HUES48 (cell line): ENCODE data around the gene TNFRSF18.
"Not testable (repeated sequence)": the region's sequence is repeated elsewhere in the genome, so short reads cannot be mapped to it uniquely, and the experiment has no call there.

Source experiments
- H3K27ac ChIP-seq: one replicate; pipeline ENCODE4 v1.7.0; 2013; ENCODE audit warnings: low read depth, low read length, inconsistent platforms
- H3K27me3 ChIP-seq: 2 replicates; pipeline ENCODE4 v1.6.1; 2013; ENCODE audit warnings: mild to moderate bottlenecking, low read length; ENCODE audit not compliant: control insufficient read depth, insufficient read depth
- H3K36me3 ChIP-seq: 2 replicates; pipeline ENCODE4 v1.6.1; 2013; ENCODE audit warnings: low read length; ENCODE audit not compliant: control insufficient read depth, insufficient read depth
- H3K4me1 ChIP-seq: 2 replicates; pipeline ENCODE4 v1.6.1; 2013; ENCODE audit warnings: mild to moderate bottlenecking, low read length; ENCODE audit not compliant: control insufficient read depth, insufficient read depth
- H3K4me3 ChIP-seq: 2 replicates; pipeline ENCODE4 v1.5.1; 2013; ENCODE audit warnings: mild to moderate bottlenecking, low read depth, low read length
- H3K9ac ChIP-seq: 2 replicates; pipeline ENCODE4 v1.6.1; 2013; ENCODE audit warnings: mild to moderate bottlenecking, low read depth, low read length, moderate library complexity
- H3K9me3 ChIP-seq: 2 replicates; pipeline ENCODE4 v1.6.1; 2013; ENCODE audit warnings: low read length; ENCODE audit not compliant: control insufficient read depth, insufficient read depth

TNFRSF18 gene

DNA sequence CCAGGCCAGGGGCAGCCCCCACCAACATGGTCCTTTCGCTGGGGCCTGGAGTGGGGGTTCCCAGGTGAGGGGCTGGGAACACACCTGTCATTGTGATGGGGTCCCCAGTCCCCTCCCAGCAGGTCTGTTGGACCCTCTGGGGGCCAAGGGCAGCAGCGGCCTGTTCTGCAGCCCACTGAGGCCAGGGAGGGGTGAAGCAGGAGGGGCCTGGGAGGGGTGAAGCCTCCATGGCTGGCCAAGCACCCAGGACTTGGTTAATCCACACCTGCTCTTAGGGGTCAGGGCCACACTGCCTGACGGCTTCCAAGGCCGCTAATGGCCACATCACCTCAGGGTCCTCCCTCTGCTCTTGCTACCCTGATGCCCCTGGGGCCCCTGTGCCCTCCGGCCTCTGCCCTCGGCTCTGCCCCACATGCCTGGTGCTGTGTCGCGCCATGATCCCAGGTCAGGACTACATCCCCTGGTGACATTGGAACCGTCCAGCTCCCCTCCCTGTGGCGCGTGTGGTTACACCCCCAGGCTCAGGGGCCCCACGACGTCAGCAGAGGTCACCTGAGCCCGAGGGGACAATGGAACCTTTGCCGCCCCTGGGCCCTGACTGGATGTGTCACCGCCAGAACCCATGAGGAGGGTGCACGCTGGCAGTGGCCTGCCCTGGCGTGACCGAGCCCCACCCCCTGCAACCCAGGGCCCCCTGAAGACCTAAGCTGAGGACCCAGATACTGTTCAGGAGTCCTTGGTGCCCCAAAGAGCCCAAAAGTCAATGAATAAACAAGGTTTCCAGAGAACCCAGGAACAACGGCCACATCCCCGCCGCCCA lies 7.0 kb downstream of the TNFRSF18 start:
- Histone ChIP-seq H3K27me3 (peaks cover 2% of the 10 kb centered on the region; the same call in 1 of the 2 replicates), H3K27ac (no peak overlapping the region), H3K4me1 (no peaks in the 10 kb centered on the region), H3K9ac (no peak overlapping the region), H3K9me3 (no peaks in the 10 kb centered on the region; the same call in 1 of the 2 replicates), H3K4me3 (no peak overlapping the region), H3K36me3 (no peaks in the 10 kb centered on the region)

DNA sequence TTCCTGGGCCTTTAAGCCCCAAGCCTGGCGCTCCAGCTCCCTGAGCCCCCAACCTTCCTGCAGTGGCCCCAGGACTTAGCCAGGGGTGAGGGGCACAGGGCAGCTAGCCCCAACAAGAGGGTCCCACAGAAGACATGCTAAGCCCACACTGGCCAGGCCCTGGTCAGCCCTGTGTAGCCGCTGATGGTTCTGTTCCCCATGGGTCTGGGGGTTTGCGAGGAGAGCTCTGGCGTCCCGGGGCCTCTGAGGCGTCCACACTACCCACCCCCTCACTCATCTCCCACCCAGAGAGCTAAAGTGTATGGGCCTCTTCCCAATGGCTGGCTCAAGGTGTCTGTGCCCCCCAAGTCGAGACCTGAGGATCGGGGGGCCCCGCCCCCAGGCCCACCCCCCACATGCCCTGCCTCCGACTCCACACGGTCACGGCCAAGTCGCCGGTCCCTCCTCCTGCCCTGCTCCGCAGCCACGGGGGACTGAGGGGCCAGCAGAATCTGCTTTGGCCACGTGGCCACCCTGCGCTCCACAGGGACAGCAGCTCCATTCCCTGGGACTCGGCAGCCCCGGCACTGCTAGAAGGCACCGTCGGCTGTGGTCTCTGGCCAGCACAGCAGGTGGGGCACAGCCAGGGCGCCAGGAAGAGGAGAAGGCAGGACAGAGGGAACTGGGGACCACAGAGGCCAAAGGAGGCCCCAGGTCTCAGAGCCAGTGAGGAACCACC lies 7.8 kb downstream of the TNFRSF18 start:
- Histone ChIP-seq H3K9me3 (no peaks in the 10 kb centered on the region; the same call in 1 of the 2 replicates), H3K27ac (no peak overlapping the region), H3K4me3 (no peak overlapping the region), H3K9ac (no peak overlapping the region), H3K27me3 (peaks cover 2% of the 10 kb centered on the region; the same call in 1 of the 2 replicates), H3K4me1 (no peaks in the 10 kb centered on the region), H3K36me3 (no peaks in the 10 kb centered on the region)

DNA sequence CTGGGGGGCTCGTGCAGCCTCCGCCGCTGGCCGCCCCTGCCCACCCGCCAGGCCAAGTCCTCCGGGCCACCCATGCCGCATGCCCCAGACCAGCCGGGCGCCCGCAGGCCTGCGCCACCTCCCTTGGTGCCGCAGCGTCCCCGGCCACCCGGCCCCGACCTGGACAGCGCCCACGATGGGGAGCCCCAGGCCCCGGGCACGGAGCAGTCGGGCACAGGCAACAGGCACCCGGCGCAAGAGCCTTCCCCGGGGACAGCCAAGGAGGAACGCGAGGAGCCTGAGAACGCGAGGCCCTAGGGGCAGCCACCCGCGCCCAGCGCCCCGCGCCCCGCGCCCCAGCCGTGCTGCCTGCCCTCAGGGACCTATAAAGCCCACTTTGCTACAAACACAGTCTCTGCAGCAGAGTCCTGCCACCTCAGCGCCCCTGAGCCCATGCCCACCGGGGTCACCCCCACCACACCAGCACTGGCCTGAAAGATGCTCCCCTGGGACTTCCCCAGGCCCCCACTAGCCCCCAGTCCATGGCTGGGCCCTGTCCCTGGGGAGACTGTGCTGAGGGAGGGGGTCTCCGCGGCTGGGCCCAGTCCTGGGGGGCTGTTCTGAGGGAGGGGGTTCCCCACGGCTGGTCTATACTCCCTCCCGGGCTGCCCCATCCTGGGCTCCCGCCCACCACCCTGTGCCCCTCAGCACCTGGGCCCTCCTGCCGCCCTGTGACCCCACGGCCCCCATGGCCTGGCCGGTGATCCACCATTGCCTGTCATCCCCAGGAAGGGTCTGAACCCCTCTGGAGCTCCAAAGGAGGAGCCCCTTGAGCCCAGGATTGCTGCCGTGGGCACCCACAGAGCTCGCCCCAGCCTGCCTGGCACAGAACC lies 8.6 kb downstream of the TNFRSF18 start:
- Histone ChIP-seq H3K27ac (no peak overlapping the region), H3K9me3 (no peaks in the 10 kb centered on the region; the same call in 1 of the 2 replicates), H3K36me3 (no peaks in the 10 kb centered on the region), H3K27me3 (peaks cover 2% of the 10 kb centered on the region; the same call in 1 of the 2 replicates), H3K4me3 (no peak overlapping the region), H3K4me1 (no peaks in the 10 kb centered on the region), H3K9ac (no peak overlapping the region)

DNA sequence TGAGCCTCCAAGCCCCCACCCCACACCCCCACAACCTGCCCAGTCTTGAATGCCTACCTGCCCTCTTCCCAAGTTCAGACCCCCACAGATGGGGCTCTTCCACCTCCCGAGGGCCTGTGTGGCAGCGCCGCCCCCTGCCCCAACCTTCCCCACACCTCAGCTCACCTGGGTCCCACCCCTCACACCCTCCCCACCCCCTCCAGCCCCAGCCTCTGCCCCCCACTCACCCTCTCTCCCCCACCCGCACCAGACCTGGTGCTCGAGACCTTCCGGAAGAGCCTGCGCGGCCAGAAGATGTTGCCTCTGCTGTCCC lies 9.2 kb downstream of the TNFRSF18 start:
- no peak overlapping the region for H3K9ac ChIP-seq
- peaks cover 2% of the 10 kb centered on the region; the same call in 1 of the 2 replicates for H3K9me3 ChIP-seq
- no peaks in the 10 kb centered on the region for H3K4me1 ChIP-seq
- peaks cover 2% of the 10 kb centered on the region; the same call in 1 of the 2 replicates for H3K27me3 ChIP-seq
- H3K36me3 ChIP-seq, result no peaks in the 10 kb centered on the region
- no peak overlapping the region for H3K27ac ChIP-seq
- no peak overlapping the region for H3K4me3 ChIP-seq

DNA sequence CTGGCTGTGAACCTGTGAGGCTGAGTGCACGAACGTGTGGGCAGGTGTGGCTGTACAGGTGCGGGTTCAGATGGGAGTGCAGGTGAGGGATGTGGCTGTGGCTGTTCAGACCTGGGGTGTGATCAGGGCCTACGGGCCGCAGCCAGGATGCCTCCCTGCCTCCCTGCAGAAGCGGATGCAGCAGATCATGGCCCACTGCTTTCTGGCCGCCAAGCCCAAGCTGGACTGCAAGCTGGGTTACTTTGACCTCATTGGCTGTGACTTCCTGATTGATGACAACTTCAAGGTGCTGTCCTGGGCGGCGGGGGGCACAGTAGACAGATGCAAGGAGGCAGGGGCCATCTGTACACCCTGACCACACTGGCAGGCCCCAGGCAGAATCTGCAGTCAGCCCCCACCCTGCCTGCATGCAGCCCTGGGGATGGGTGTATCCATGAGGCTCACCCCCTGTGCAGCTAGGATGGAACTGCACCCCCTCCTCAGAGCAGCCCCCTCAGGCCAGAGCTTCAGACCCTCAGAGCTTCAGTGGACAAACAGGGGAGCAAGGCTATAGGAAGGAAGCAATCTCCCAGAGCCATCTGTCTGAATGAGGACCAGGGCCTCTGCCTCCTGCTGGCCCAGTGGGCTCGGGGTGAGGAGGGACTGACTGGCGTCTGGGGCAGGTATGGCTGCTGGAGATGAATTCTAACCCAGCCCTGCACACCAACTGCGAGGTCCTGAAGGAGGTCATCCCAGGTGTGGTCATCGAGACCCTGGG lies 9.8 kb downstream of the TNFRSF18 start:
- H3K4me3 ChIP-seq, result no peak overlapping the region
- no peaks in the 10 kb centered on the region for H3K4me1 ChIP-seq
- H3K27ac ChIP-seq, result no peak overlapping the region
- H3K9ac ChIP-seq, result no peak overlapping the region
- H3K27me3 ChIP-seq, result peaks cover 2% of the 10 kb centered on the region; the same call in 1 of the 2 replicates
- peaks cover 6% of the 10 kb centered on the region; the same call in 1 of the 2 replicates for H3K9me3 ChIP-seq
- no peaks in the 10 kb centered on the region for H3K36me3 ChIP-seq

DNA sequence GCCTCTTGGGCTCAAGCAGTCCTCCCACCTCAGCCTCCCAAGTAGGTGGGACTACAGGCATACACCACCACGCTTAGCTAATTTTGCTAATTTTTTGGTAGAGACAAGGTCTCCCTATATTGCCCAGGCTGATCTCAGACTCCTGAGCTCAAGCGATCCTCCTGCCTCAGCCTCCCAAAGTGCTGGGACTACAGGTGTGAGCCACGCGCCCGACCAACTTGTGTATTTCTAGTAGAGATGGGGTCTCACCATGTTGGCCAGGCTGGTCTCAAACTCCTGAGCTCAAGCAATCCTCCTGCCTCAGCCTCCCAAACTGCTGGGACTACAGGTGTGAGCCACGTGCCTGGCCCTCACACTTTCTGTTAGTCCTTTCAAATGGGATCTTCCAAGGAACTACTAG lies 10.7 kb downstream of the TNFRSF18 start:
- not testable (repeated sequence) for H3K4me3 ChIP-seq, H3K9me3 ChIP-seq, H3K27ac ChIP-seq, H3K9ac ChIP-seq, H3K27me3 ChIP-seq, H3K4me1 ChIP-seq, H3K36me3 ChIP-seq

DNA sequence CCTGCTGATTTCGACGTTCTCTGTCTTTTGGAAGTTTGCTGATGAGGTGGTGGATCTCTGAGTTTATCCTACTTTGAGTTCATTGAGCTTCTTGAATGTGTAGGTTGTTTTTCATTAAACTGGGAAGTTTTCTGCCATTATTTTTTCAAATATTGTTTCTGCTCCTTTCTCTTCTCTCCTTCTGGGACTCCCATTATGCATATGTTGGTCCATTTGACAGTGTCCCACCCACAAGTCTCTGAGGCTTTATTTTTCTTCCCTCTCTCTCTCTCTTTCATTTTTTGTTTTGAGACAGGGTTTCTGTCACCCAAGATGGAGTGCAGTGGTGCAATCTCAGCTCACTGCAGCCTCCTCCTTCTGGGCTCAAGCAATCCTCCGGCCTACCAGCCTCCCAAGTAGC lies 11.7 kb downstream of the TNFRSF18 start:
- Histone ChIP-seq H3K4me1 (no peaks in the 10 kb centered on the region), H3K9ac (no peak overlapping the region), H3K9me3 (peaks cover 7% of the 10 kb centered on the region; the same call in 1 of the 2 replicates), H3K4me3 (no peak overlapping the region), H3K36me3 (no peaks in the 10 kb centered on the region), H3K27me3 (no peaks in the 10 kb centered on the region), H3K27ac (no peak overlapping the region)

DNA sequence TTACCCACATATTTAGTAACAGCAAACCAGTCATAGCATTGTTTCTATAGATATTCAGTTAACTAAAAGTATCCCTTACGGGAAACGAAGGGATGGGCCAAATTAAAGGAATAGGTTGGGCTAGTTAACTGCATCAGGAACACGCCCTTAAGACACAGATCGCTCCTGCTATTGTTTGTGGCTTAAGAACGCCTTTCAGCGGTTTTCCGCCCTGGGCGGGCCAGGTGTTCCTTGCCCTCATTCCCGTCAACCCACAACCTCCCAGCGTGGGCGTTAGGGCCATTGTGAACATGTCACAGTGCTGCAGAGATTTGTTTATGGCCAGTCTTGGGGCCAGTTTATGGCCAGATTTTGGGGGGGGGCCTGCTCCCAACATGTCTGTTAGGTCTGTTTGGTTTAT lies 14.7 kb downstream of the TNFRSF18 start:
- no peak overlapping the region for H3K9ac ChIP-seq
- no peak overlapping the region for H3K4me3 ChIP-seq
- H3K36me3 ChIP-seq, result no peaks in the 10 kb centered on the region
- H3K4me1 ChIP-seq, result no peaks in the 10 kb centered on the region
- H3K9me3 ChIP-seq, result peaks cover 7% of the 10 kb centered on the region; the same call in 1 of the 2 replicates
- no peak overlapping the region for H3K27ac ChIP-seq
- no peaks in the 10 kb centered on the region for H3K27me3 ChIP-seq

DNA sequence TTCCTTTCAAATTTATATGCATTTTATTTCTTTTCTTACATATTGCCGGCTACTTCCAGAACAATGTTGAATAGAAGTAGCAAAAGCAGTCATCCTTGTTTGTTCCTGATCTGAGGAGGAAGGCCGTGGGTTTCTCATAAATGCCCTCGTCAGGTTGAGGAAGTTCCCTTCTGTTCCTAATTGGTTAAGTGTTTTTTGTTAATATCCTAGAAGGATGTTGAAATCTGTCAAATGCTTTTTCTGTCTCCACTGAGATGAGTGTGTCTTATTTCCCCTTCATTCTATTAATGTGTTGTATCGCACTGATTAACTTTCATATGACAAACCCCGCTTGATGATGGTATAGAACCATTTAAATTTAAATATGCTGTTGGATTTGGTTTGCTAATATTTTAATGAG lies 17.3 kb downstream of the TNFRSF18 start:
- H3K27ac ChIP-seq, result no peak overlapping the region
- H3K36me3 ChIP-seq, result no peaks in the 10 kb centered on the region
- no peak overlapping the region for H3K4me3 ChIP-seq
- H3K27me3 ChIP-seq, result no peaks in the 10 kb centered on the region
- H3K9me3 ChIP-seq, result peaks cover 7% of the 10 kb centered on the region; the same call in 1 of the 2 replicates
- no peak overlapping the region for H3K9ac ChIP-seq
- no peaks in the 10 kb centered on the region for H3K4me1 ChIP-seq

DNA sequence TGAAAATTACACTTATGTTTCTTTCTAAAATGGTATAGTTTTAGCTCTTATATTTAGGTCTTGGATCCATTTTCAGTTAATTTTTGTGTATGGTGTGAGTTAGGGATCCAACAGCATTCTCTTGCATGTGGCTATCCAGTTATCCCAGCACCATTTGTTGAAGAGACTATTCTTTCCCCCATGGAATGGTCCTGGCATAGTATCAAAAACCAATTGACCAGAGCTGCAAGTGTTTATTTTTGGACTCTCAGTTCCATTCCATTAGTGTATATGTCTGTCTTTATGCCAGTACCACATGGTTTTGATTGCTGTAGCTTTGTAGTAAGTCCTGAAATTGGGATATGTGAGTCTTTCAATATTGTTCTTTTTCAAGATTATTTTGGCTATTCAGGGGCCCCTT lies 18.5 kb downstream of the TNFRSF18 start:
- H3K4me3 ChIP-seq, result no peak overlapping the region
- H3K9me3 ChIP-seq, result peaks cover 7% of the 10 kb centered on the region; the same call in 1 of the 2 replicates
- no peaks in the 10 kb centered on the region for H3K4me1 ChIP-seq
- no peak overlapping the region for H3K9ac ChIP-seq
- no peak overlapping the region for H3K27ac ChIP-seq
- H3K36me3 ChIP-seq, result no peaks in the 10 kb centered on the region
- no peaks in the 10 kb centered on the region for H3K27me3 ChIP-seq
